GM12878 (cell line): Measurements from ENCODE around the gene ATP6V0C. TPM values are rescaled to one million over a fixed set of nuclear protein-coding genes. Genes with fewer than 3 reads are reported as not detected.

Experiments
- ATAC-seq: fragments of 200-7000 bp; cut with Tn5 transposase; 3 replicates; pipeline ENCODE4 v1.9.1; 2020; ENCODE audit warnings: mild to moderate bottlenecking, moderate library complexity
- BruUV-seq: library from RNA; stranded (reverse); fragments of 400-500 nt; replicated peaks from 2 replicates; lab custom pipeline; 2021; lab: Mats Ljungman, UMichigan
- CTCF ChIA-PET: fragments of 300-600 bp; sonication (Branson Sonifier 250); formaldehyde crosslinking; extraction: SDS; loops from one replicate; lab custom pipeline; 2021; ENCODE audit warnings: inconsistent platforms; lab: Yijun Ruan, JAX
- POLR2A ChIA-PET: fragments of 350-600 bp; formaldehyde crosslinking; extraction: SDS; loops from one replicate; lab custom pipeline; 2021; ENCODE audit warnings: inconsistent platforms; lab: Charles Lee
- RAD21 ChIA-PET: fragments of 300-600 bp; sonication (Branson Sonifier 250); formaldehyde crosslinking; loops from one replicate; lab custom pipeline; 2023; ENCODE audit warnings: antibody characterized with exemption; ENCODE audit not compliant: unreplicated experiment; lab: Charles Lee
- SMC1A ChIA-PET: fragments of 300-600 bp; sonication (Branson Sonifier 250); formaldehyde crosslinking; loops from one replicate; lab custom pipeline; 2023; ENCODE audit not compliant: unreplicated experiment, uncharacterized antibody; lab: Charles Lee
- DNase-seq: peaks from one replicate; pipeline ENCODE4 v3.0.0-alpha.2; 2011; ENCODE audit warnings: low read depth, low spot score
- FAIRE-seq: peaks from 3 replicates; lab custom pipeline; 2011; peaks lifted over from hg19 to GRCh38; lab: Jason Lieb, UNC
- H2AFZ ChIP-seq: 2 replicates; pipeline ENCODE4 v1.6.0; 2011; ENCODE audit warnings: low read depth, low read length, control low read depth; ENCODE audit not compliant: control insufficient read depth
- H3K27ac ChIP-seq: 2 replicates; pipeline ENCODE4 v1.5.1; 2011; ENCODE audit warnings: control low read depth; ENCODE audit not compliant: control insufficient read depth, insufficient read depth
- H3K27me3 ChIP-seq, 2 experiments: replicated peaks in 1 of 2; 2 replicates each; pipeline versions ENCODE4 v1.6.0 to v1.6.1; 2011; ENCODE audit warnings: low read length in 1 of 2; ENCODE audit not compliant: control insufficient read depth in 2 of 2, insufficient read depth in 2 of 2
- H3K36me3 ChIP-seq, 2 experiments: 2 replicates each; pipeline ENCODE4 v1.5.1; 2011; ENCODE audit warnings: low read length in 1 of 2; ENCODE audit not compliant: control insufficient read depth in 2 of 2, insufficient read depth in 2 of 2
- H3K4me1 ChIP-seq: 2 replicates; pipeline ENCODE4 v1.6.1; 2011; ENCODE audit warnings: mild to moderate bottlenecking, low read length, moderate library complexity, mixed read lengths; ENCODE audit not compliant: control insufficient read depth, insufficient read depth
- H3K4me2 ChIP-seq: 2 replicates; pipeline ENCODE4 v1.6.0; 2011; ENCODE audit warnings: control low read depth; ENCODE audit not compliant: control insufficient read depth, insufficient read depth
- H3K4me3 ChIP-seq: fragments of 200-600 bp; sonication (generic); 2 replicates; pipeline ENCODE4 v1.5.1; 2016
- H3K79me2 ChIP-seq: 2 replicates; pipeline ENCODE4 v1.6.0; 2011; ENCODE audit warnings: low read length; ENCODE audit not compliant: control insufficient read depth, insufficient read depth
- H3K9ac ChIP-seq: 2 replicates; pipeline ENCODE4 v1.8.0; 2011; ENCODE audit warnings: low read length, control low read depth, mixed read lengths; ENCODE audit not compliant: control insufficient read depth, insufficient read depth
- H3K9me3 ChIP-seq: replicated peaks from 3 replicates; pipeline ENCODE4 v1.5.1; 2011; ENCODE audit warnings: mild to moderate bottlenecking, low read length; ENCODE audit not compliant: control insufficient read depth, insufficient read depth
- H4K20me1 ChIP-seq: 2 replicates; pipeline ENCODE4 v1.6.0; 2011; ENCODE audit not compliant: control insufficient read depth, insufficient read depth
- CREM ChIP-seq: IDR thresholded peaks from 2 replicates; pipeline ENCODE4 v1.6.1; 2014; ENCODE audit warnings: antibody characterized with exemption, low read depth
- WGBS: methylation state at CpG from one replicate; pipeline ENCODE4 v1.1.6; 2016; ENCODE audit warnings: low lambda C conversion rate; ENCODE audit not compliant: insufficient replicate concordance, insufficient coverage; ENCODE audit errors: missing lambda C conversion rate; 5-methylcytosine and 5-hydroxymethylcytosine counted together
- in situ Hi-C: fragments of 300-500 bp; cut with MboI; formaldehyde crosslinking; loops from 9 replicates; pipeline ENCODE4 v1.14.3; 2018; ENCODE audit warnings: mixed read lengths
- intact Hi-C: fragments of 100-400 bp; cut with micrococcal nuclease; formaldehyde crosslinking; loops from one replicate; pipeline ENCODE4 v1.14.2; 2022; ENCODE audit not compliant: unreplicated experiment
- polyA plus RNA-seq, 11 experiments: library from polyadenylated mRNA; depleted of rRNA in 4 of 11; unstranded in 6 of 11; stranded (reverse) in 5 of 11; fragments of >200 nt; fragmentation: Nextera tagmentation in 4 of 11; fragmentation: Illumina TruSeq in 1 of 11; extraction: Ambion mirVana in 4 of 11; extraction: Trizol in 1 of 11; gene quantifications; 1 replicate in 1 of 11; 2 replicates in 10 of 11; pipeline versions ENCODE4 v1.2.1 to v1.2.3, GENCODE V29; 2011 to 2016; ENCODE audit warnings: inconsistent platforms in 2 of 11, missing spikeins in 2 of 11, low read depth in 1 of 11
- total RNA-seq, 4 experiments: library from RNA; depleted of rRNA in 3 of 4; stranded (reverse); fragments of >200 nt in 3 of 4; fragmentation: Illumina TruSeq in 1 of 4; extraction: Trizol in 1 of 4; gene quantifications; 2 replicates each; pipeline versions ENCODE4 v1.2.1 to v1.2.3, GENCODE V29; 2013 to 2021
- TF ChIP-seq, protein P1 (sequence below): fragments of 450-650 bp; IDR thresholded peaks from 2 replicates; pipeline ENCODE4 v1.6.1; 2017; ENCODE audit warnings: borderline replicate concordance
- TF ChIP-seq, protein P2 (sequence below): fragments of 450-650 bp; IDR thresholded peaks from 2 replicates; pipeline ENCODE4 v1.6.1; 2016; ENCODE audit warnings: mild to moderate bottlenecking

ATP6V0C gene
- total and polyA plus RNA-seq, 10 of the 15 experiments (the other 5 are each of a cell fraction or from before 2014, with no cell fraction given): 2.4 to 135 (median 18.4) TPM

DNA sequence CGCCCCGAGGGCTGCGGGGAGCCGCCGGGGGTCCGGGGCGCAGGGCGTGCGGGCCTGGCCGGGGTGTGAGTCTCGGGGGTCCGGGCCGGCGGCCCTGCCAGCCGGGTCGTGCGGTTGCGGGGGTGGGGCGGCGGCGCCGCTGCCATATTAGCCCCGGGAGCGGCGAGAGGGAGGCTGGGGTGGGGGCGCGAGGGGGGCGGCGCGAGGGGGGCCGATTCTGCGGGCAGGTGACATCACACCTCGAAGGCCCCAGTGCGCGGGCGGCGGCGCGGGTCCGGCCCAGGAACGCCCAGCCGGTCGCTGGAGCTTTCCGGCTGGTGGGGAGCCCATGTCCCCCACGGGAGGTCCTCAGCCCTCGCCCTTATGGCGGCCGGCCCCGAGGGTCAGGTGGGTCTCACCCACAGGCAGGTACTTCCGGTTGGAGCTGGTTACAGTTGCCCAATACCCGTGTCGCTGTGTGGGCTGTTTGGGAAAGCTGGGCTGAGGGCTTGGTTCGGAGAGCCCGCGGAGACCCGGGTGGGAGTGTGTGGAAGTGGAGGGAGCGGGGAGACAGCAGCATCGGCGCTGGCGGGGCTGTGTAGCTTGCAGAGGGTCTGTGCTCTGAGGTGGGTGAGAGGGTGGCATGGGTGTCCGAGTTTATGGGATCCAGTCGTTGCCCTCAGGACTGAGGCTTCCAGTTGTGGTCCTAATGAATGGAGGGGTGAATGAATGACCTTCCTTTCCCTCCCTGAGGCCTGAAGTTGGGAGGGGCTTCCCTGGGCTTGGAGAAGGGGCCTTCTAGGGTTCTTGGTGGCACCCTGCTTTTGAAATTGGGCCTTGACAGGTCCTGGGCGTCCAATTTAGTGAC is 804 bp downstream of the ATP6V0C start (continued):
- TF ChIP-seq, protein P1, sequence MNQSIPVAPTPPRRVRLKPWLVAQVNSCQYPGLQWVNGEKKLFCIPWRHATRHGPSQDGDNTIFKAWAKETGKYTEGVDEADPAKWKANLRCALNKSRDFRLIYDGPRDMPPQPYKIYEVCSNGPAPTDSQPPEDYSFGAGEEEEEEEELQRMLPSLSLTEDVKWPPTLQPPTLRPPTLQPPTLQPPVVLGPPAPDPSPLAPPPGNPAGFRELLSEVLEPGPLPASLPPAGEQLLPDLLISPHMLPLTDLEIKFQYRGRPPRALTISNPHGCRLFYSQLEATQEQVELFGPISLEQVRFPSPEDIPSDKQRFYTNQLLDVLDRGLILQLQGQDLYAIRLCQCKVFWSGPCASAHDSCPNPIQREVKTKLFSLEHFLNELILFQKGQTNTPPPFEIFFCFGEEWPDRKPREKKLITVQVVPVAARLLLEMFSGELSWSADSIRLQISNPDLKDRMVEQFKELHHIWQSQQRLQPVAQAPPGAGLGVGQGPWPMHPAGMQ: no peak

DNA sequence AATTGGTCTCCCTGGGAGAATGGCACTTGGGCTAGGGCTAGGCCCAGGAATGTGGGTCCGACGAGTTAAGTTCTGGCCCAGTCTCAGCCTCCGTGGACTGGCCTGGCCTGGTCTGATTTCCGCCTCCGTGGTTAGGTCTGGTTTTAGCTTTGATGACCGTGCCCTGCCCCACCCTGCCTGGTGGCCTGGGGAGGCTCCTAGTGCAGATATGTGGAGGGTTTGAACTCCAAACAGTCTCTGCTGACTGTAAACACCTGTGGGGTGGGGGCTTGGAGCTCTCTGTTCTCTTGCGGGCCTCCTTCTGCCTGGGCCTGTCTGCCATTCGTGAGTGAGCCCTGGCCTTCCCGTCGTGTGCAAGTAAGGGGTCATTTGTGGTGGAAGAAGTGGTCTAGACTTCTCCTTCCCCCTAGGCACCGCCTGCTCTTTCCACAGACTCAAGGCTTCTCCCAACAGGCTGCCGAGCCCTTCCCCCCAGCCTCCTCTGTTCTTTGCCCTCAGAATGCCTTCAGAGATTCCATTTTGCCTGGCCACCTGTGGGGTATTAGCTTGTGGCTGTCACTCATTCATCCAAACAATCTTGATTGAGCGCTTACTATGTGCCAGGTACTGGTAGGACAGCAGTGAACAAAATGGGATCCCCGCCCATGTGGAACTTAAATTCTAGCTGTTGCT is 1.6 kb downstream of the ATP6V0C start:
- BruUV-seq: no TSS peak
- Histone ChIP-seq H3K27ac (peak overlapping the region; percentile 69), H3K4me1 (peaks cover 16% of the 10 kb centered on the region), H3K36me3 (peaks cover 6 to 13% of the 10 kb centered on the region in 2 experiments; a peak in 3 of 4 replicates), H3K9ac (peak overlapping the region; percentile 93), H2AFZ (no peak overlapping the region), H3K4me2 (peak overlapping the region; percentile 64), H3K4me3 (peak overlapping the region; percentile 75), H4K20me1 (peaks cover 6% of the 10 kb centered on the region; the same call in 1 of the 2 replicates), H3K9me3 (no peaks in the 10 kb centered on the region), H3K79me2 (peaks cover 56% of the 10 kb centered on the region), H3K27me3 (no peaks in the 10 kb centered on the region)
- no peak for TF ChIP-seq CREM
- TF ChIP-seq, protein P2, sequence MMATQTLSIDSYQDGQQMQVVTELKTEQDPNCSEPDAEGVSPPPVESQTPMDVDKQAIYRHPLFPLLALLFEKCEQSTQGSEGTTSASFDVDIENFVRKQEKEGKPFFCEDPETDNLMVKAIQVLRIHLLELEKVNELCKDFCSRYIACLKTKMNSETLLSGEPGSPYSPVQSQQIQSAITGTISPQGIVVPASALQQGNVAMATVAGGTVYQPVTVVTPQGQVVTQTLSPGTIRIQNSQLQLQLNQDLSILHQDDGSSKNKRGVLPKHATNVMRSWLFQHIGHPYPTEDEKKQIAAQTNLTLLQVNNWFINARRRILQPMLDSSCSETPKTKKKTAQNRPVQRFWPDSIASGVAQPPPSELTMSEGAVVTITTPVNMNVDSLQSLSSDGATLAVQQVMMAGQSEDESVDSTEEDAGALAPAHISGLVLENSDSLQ: peak; percentile 76
- in situ Hi-C loops: no loop called here
- CTCF ChIA-PET: interaction anchor here (0.8 to 1.6 kb wide), 3 partner anchors 8 to 85 kb away, joined by 3 to 7 read pairs (median 4); partner anchors contain the start of gene CCNF
- intact Hi-C loops: no loop called here
- no peak for FAIRE-seq
- ATAC-seq: no peak
- 16% methylated on average over 14 of the region's 14 CpGs for WGBS
- POLR2A ChIA-PET: interaction anchor here (0.6 to 2.4 kb wide), 4 partner anchors 8 to 27 kb away, joined by 4 to 8 read pairs (median 5); partner anchors contain the start of gene PDPK1
- SMC1A ChIA-PET: no interaction called here
- RAD21 ChIA-PET: interaction anchor here (0.7 kb wide), 1 partner anchor 452 kb away, joined by 3 read pairs; no protein-coding TSS in a partner anchor
- DNase-seq: no peak
